NK-92 treated with Interleukin-12 subunit alpha and Interleukin-12 subunit beta, amount 100 ng/mL, for 24 hours (cell line): ENCODE data around the gene SERPINB13.
"Not testable (repeated sequence)": the region's sequence is repeated elsewhere in the genome, so short reads cannot be mapped to it uniquely, and the experiment has no call there.

Experiments used
- DNase-seq: peaks from one replicate; lab custom pipeline; 2025; lab: John Stamatoyannopoulos, UW

The SERPINB13 gene

DNA sequence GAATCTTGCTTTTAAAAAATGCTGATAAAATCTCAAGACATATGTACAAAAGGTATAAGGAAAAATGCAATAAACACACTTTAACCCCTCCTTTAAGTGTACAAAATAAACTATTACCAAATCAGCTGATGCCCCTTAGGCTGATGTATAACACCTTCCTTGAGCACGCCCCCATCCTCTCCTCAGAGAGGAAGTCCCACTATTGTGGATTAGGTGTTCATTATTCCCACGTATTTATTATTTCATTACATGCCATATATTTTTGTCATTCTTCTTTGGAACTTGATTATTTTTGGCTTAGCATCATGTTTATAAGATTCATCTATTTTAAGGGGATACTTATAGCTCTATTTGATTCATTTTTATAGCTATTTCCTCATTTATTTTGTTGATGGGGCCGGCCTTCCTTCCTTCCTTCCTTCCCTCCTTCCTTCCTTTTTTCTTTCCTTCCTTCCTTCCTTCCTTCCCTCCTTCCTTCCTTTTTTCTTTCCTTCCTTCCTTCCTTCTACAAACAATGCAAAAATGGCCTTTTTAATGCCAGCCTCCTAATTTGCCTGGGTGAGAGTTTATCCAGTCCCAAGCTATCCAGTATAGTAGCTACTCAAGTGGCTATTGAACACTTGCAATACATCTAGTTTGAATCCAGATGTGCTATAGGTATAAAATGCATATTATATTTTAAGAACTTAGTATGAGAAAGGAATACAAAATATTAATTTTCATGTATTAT lies 4.0 kb downstream of the SERPINB13 start:
- DNase-seq, result no peak

DNA sequence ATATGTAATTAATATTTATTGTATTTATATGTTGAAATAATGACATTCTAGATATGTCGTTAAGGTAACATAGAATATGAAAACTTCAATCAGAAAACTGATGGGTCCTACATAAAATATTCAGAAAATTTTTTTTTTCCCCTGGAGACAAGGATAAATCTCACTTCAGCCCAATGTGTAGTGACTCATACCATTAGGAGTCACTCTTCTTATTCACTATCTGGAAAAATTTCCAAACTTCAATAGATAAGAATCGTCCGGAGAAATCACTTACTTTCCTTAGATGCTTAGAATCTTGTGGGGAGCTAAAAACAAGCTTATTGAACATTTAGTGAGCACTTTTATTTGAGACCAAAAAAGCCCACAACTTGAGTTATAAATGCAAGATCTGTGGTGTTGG lies 4.6 kb downstream of the SERPINB13 start:
- no peak for DNase-seq

DNA sequence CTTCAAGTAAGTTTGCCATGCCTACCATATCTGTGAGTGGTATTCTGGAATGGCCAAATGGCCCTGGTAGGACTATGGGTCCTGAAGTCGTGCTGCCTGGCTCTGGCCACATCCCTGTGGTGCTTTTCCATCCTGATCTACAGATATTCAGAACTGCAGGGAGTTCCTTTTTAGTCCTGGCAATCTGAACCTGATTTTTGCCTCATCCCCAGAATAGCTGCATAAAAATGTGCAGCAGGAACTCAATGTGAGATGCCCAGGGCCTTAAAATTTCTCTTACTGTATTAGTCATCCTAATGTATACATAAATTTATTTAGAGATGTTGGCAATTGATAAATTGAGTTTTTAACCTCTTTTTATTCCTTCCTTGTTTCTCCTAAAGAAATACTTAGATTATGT lies 5.3 kb downstream of the SERPINB13 start:
- DNase-seq, result no peak

DNA sequence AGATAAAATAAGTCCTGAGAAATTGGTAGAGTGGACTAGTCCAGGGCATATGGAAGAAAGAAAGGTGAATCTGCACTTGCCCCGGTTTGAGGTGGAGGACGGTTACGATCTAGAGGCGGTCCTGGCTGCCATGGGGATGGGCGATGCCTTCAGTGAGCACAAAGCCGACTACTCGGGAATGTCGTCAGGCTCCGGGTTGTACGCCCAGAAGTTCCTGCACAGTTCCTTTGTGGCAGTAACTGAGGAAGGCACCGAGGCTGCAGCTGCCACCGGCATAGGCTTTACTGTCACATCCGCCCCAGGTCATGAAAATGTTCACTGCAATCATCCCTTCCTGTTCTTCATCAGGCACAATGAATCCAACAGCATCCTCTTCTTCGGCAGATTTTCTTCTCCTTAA lies 9.8 kb downstream of the SERPINB13 start:
- DNase-seq, result no peak

DNA sequence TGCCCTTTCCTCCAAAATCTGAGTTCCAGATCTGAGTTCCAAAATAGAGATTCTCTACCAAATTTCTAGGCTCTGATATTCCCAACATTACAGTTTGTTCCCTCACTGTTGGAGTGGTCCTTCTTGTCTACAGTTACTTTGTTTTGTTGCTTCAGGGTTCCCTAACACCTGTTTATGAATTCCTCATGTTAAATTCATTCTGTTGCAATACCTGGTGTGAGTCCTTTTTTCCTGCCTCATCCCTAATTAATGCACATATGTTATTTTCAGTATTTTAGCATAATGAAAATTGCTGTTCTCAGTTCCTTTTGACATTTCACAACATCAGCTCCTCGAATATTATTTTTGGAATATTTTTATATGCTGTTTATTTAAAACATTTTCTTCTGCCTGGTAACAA lies 16.2 kb downstream of the SERPINB13 start:
- no peak for DNase-seq

DNA sequence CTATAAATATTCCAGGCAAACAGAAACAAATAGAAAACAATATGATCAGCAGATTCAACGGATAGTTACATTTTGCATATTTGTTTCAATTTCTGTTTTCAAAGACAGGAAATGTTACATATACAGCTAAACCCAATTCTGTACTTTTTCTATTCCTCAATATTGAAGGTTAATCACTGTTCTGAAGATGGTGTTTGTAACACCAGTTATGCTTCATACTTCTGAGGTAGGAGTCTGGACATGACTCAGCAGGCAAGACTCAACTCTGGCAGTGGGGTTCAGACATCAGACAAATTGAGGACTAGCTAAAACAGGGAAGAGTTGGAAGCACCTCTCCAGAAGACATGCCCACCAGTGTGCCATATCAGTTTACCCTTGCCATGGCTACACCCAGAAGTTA lies 16.6 kb downstream of the SERPINB13 start:
- DNase-seq, result no peak

DNA sequence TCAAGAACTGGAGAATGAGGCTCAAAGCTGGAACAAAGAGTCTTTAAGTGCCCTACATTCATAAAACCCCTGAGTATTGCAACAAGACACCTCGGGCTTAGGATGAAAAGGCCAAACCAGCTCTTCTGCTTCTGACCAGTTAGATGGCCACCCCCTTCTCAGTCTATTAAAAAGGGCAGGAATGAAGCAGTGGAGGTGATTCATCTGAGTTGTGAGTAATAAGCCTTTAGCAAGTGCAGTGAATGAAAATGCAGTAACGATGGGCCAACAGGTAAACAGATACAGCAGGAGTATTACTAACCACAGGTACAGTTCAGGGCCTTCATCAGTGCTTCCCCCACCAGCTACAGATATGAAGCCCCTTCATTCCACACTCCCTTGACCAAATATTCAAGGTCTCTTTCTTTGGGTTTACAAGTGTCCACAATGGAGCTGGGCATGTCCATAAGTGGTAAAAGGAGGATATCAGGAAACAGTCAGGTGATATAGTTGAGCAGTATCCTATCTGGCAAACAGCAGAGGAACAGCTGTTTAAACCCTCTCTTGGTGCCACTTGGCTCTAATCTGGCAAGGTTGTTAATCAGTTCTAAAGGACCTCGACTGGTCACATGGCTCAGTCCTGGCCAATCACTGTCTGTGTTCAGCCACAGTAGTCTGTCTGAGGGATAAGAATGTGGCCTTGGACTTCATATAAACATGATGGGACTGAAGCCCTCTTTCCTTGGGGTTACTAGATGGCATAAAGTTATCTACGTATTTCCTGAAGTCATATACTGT lies 17.8 kb downstream of the SERPINB13 start:
- DNase-seq, result no peak

DNA sequence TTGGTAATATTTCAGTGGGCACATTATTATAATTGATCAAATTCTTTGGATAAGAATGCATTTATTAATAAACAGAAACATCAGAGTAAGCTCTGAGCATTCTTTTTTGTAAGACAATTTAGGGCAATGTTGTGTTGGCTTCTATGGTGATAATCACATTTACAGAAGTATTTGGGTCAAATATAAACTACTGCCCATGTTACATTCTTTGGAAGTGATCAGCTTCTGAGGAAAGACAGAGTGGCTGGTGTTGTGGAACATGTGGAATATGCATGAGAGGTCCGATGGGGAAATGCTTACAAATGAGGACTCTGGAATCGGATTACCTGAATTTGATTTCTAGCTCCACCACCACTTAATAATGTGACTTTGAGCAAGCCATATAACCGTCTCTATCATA lies 19.4 kb downstream of the SERPINB13 start:
- no peak for DNase-seq

DNA sequence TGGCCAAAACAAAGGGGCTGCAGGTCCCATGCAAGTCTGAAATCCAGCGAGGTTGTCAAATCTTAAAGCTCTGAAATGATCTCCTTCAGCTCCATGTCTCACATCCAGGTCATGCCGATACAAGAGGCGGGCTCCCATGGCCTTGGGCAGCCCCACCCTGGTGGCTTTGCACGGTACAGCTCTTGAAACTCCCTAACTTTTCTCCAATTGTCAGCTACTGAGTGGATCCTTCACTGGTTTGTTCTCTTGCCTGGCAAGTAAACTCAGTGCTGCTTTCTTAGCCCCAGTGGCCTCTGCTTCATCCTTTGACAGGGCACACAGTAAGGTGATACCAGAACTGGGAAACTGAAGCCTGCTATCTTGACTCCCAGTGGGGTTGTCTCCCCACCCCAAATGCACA lies 26.3 kb downstream of the SERPINB13 start:
- no peak for DNase-seq

DNA sequence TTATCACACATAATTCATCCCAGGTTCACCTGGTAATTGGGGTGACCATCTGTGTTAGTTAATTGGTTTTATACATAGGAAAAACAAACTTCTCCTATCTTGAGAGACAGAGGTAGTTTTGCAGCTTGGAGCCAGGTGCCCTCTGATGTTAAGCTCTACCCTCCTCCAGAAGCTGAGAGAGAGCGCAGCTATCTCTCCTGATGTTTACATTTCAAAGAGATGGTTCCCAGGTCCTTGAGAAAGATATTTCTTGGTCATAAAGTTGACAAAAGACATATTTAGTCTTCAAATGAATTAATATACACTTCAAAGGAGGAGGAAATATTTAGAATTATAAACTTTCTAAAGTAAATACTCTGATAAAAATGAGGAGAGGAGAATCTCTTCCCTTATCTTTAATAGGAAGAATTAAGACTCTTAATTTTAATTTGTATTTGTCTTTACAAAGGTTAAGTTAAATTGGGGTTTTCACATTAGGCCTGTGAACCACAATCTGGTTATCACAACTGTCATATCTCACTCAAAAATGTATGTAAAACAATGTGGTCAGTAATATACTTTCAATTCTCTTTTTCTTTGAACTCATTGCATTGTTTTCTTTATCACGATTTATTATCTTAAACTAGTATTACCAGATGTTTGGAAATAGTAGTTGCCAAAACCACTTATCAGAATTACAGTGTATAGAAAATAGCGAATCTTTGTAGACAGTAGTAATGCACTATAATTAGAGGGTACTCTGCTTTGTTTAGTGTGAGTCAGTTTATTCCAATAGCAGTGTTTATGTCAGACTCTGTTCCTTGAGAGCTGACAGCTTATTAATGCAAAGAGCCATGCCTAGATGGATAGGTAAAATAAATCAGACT lies 30.1 kb downstream of the SERPINB13 start:
- no peak for DNase-seq

DNA sequence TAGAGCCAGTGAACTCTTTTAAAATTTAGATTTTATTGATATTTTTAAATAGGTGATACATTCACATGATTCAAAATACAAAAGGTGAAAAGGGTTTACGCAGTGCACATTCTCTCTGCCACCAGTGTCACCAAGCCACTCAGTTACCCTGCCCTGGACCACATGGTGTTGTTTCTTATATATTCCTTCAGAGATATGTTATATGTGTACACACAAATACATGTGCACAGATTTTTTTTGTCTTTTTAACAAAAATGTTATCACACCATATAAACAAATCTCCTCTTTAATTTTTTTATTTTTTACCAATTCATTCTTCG lies 30.7 kb downstream of the SERPINB13 start:
- DNase-seq, result no peak

DNA sequence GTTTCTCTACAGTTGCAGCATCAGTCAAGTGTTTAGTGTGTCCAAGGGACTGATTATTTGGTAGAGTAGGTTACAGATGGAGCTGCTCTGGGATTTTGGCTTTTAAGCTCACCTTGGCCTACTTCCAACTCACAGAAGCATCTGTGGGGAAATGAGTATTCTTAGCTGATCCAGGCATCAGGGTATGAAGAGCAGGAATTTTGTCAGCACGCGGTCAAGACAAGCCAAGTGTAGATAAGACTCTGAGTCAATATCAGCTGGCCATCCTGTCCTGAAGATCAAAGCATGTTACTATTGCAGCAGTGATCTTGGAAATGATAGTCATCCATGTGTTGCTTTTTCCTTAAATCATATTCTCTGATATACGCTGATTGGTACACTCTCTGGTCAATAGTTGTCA lies 32.5 kb downstream of the SERPINB13 start:
- DNase-seq, result no peak

DNA sequence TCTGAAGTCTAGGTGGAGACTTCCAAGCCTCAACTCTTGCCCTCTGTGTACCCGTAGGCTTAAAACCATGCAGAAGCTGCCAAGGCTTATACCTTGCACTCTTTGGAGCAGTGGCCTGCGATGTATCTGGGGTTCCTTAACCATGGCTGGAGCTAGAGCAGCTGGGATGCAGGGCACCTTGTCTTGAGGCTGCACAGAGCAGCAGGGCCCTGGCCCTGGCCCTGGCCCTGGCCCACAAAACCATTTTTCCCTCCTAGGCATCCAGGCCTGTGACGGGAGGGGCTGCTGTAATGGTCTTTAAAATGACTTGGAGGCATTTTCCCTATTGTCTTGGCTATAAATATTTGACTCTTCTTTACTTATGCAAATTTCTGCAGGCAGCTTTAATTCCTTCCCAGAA lies 37.7 kb downstream of the SERPINB13 start:
- DNase-seq, result no peak

DNA sequence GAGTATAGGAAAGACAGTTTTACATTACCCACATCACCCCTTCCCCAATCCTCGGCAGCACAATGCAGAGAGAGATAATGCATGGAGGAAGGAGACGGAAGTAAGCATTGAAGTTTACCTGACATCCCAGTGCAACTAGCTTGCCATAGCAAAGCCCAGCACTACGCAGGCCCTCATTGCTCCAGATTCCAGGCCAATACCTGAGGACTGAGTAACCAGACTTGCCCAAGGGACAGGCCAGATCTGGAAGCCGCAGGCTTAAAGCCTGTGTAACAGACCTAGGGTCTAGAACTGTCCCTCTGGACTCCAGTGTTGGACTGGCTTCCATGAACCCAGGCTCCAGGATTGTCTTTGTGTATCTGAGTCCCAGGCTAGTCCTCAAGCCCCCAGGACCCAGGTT lies 39.3 kb downstream of the SERPINB13 start:
- no peak for DNase-seq

DNA sequence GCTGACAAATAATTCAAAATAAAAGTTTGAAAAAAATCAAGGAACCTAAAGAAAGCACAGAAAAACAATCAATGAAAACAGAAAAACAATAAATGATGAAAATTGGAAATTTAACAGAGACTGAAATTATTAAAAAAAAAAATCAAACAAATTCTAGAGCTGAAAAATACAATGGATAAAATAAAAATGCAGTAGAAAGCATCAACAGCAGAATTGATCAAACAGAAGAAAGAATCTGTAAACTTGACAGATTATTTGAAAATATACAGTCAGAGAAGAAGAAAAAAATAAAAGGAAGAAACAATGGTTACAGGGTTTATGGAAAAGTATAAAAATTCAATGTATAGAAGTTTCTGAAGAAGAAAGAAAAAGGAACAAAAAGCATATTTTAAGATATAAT lies 40.7 kb downstream of the SERPINB13 start:
- no peak for DNase-seq

DNA sequence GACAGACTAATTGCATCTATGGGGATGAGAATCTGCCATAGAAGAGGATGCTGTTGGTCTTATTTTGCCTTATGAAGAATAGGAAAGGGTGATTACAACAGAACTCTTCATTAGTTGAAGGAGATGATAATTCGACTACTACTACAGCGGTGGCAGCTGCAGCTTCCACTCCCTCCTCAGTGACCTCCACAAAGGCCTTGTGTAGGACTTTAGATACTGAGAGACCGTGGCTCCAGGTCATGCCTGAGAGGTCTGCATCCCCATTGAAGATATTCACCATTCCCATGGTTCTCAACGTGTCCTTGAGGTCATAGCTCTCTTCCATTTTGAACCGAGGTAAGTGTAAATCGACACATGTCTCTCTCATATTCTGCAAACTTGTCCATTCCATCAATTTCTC lies 50.6 kb downstream of the SERPINB13 start:
- DNase-seq, result no peak

DNA sequence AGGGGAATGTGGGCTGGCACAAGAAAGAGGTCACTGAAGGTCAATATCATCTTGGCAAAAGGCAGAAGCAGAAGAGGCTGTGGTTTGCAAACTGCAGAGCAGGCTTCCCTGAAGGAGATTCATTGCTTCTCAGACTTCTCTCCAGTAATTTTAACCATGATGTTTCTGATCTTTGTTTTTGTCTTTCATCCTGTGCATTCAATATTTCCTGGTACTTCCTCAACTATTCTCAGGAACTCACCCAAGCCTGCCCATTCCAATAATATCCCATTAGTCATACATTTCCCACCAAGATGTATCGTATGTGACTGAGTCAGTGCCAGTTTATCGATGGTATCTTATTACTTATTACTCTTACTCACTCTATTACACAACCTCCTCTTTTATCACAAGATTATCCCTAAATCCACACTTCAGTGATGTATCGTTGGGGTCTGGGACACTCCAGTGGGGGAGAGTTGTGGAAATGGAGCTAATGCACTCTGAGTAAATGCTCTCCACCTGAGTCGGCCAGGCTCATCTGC lies 54.1 kb downstream of the SERPINB13 start:
- DNase-seq, result not testable (repeated sequence)

DNA sequence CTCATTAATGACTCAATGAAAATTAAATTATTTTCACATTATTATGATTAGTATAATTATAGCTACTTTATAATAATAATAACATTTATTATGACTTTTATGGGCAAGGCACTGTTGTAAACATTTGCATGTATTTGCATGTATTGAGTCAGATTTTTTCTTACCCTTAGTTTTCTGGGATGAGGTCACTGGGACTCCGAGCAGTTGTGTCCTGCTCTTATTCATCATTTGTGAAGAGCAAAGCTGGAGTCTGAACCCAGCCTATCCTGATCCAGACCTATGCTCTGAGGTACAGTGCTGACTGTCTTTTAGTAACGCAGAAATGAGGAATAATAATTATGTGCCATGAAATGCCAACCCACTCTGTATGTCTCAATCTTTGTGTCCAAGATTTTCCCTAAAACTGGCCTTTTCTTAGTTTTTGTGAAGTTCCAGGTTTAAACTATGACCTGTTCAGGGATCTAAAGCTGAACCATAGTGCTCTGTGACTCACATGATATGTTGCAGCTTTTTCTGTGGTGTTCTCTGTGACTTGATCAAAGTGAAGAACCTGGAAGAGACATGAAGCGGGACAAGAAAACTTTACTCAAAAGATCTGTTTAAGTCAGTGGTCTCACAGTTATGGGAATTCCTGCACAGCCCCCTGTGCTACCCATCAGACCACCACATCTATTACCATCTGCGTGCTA lies 55.7 kb downstream of the SERPINB13 start:
- DNase-seq, result not testable (repeated sequence)

DNA sequence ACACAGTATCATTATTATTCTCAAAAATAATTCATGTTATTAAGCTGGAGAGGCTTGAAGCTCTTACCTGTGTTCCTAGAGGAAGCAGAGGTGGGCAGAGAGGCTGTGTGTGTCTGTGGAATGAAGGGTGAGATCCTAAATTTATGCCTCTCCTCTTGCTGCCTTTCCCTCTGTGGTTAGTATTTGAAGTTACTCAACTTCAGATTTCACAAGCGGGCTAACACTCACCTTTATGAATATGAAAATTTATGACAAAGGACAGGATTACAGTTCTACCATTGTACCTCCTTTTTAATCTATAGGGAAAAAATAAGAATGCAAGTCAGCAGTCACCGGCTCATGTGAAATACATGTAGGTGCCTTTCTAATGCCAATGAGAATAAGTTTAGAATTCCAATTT lies 57.0 kb downstream of the SERPINB13 start, which contains the start of gene SERPINB4:
SERPINB4 (minus strand) TSS at position 115 of the 400 bp plus-strand sequence. CDS start 679 bp downstream, outside the sequence.
- DNase-seq, result not testable (repeated sequence)

DNA sequence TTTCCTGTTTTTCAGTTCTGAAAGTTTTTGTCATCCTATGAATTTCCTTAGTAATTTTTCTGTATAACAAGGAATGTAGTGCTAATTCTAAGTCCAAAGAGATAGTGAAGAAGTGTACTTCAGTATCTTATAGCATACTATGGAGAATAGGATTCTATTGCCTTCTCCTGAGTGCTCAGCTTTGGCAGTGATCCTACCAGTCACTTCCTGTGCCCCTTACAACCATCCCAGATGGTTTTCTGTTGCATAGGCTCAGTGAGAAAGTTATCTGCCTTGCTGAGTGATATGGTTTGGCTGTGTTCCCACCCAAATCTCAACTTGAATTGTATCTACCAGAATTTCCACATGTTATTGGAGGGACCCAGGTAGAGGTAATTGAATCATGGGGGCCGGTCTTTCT lies 57.6 kb downstream of the SERPINB13 start:
- not testable (repeated sequence) for DNase-seq

DNA sequence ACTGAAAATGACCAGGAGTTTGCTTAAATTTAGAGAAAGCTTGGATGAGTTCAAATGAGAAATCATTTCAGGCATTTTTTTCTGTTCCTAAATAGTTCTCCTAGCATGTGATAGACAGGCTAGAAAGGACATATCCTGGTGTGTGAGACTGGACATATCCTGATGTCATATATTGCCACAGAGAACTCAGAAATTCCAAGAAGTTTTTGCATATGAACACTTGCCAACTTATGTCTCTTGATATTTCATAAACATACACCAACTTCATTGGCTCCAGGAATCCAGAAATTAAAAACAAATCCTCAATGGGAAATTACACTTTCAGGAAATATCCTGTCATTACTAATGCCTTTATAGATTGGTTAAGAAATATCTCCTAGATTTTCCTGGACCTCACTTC lies 59.8 kb downstream of the SERPINB13 start:
- no peak for DNase-seq

DNA sequence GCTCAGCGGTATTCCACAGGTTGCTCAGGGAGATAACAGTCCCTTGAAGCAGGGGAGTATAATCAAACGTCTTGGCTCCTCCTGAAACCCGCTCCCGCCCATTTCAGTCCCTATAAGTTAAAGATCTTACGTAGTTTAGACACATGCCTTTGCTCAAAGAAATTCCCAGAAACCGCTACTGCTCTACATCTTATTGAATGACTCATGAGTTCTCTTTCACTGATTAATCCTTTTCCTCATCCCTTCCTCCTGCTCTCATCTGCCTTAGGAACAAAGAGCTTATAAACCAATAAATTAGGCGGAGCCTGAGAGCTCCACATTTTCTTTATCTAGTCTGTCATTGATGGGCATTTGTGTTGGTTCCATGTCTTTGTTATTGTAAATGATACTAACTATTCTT lies 61.1 kb downstream of the SERPINB13 start:
- DNase-seq, result no peak
